ENCODE data around the gene FHIT.

The FHIT gene

GRCh38 chr3:60013241-60013640, 1238.0 kb downstream of the FHIT start:
- no peak for DNase-seq

GRCh38 chr3:60011218-60011617, 1240.0 kb downstream of the FHIT start:
- no peak for DNase-seq

GRCh38 chr3:60010781-60011180, 1240.5 kb downstream of the FHIT start:
- no peak for DNase-seq

- no peak for DNase-seq
Measured at GRCh38 chr3:60009931-60010478, 1241.2 kb downstream of the FHIT start.

- DNase-seq, result no peak
Measured at GRCh38 chr3:60001369-60001768, 1249.9 kb downstream of the FHIT start.

GRCh38 chr3:60000311-60001105, 1250.7 kb downstream of the FHIT start:
- peak; percentile 67 for DNase-seq

GRCh38 chr3:59998058-59998457, 1253.2 kb downstream of the FHIT start:
- no peak for DNase-seq

- no peak for DNase-seq
Measured at GRCh38 chr3:59997583-59997982, 1253.7 kb downstream of the FHIT start.

GRCh38 chr3:59996056-59996455, 1255.2 kb downstream of the FHIT start:
- DNase-seq, result no peak

GRCh38 chr3:59995563-59995962, 1255.7 kb downstream of the FHIT start:
- DNase-seq, result no peak

- DNase-seq, result no peak
Measured at GRCh38 chr3:59994732-59995304, 1256.4 kb downstream of the FHIT start.

- DNase-seq, result no peak
Measured at GRCh38 chr3:59992578-59992977, 1258.7 kb downstream of the FHIT start.

- peak; percentile 9 for DNase-seq
Measured at GRCh38 chr3:59990915-59991314, 1260.3 kb downstream of the FHIT start.

GRCh38 chr3:59982510-59982909, 1268.7 kb downstream of the FHIT start:
- no peak for DNase-seq

GRCh38 chr3:59981377-59981776, 1269.9 kb downstream of the FHIT start:
- no peak for DNase-seq

- DNase-seq, result no peak
Measured at GRCh38 chr3:59980576-59980975, 1270.7 kb downstream of the FHIT start.

- no peak for DNase-seq
Measured at GRCh38 chr3:59979542-59979941, 1271.7 kb downstream of the FHIT start.

GRCh38 chr3:59978979-59979378, 1272.3 kb downstream of the FHIT start:
- DNase-seq, result no peak

GRCh38 chr3:59970796-59971195, 1280.5 kb downstream of the FHIT start:
- DNase-seq, result no peak

- peak; percentile 14 for DNase-seq
Measured at GRCh38 chr3:59970376-59970775, 1280.9 kb downstream of the FHIT start.

- DNase-seq, result no peak
Measured at GRCh38 chr3:59968513-59969045, 1282.7 kb downstream of the FHIT start.

- no peak for DNase-seq
Measured at GRCh38 chr3:59963676-59964075, 1287.6 kb downstream of the FHIT start.

- DNase-seq, result no peak
Measured at GRCh38 chr3:59957150-59957549, 1294.1 kb downstream of the FHIT start.

GRCh38 chr3:59953104-59953503, 1298.1 kb downstream of the FHIT start:
- no peak for DNase-seq

Measured in NCI-H345 (cell line).